ENCODE data around the gene CTNNA1.
"Not testable (repeated sequence)": the region's sequence is repeated elsewhere in the genome, so short reads cannot be mapped to it uniquely, and the experiment has no call there.

CTNNA1 gene

GRCh38 chr5:138752341-138752950 lies 779 bp upstream of the CTNNA1 start:
- TF ChIP-seq, protein P1, sequence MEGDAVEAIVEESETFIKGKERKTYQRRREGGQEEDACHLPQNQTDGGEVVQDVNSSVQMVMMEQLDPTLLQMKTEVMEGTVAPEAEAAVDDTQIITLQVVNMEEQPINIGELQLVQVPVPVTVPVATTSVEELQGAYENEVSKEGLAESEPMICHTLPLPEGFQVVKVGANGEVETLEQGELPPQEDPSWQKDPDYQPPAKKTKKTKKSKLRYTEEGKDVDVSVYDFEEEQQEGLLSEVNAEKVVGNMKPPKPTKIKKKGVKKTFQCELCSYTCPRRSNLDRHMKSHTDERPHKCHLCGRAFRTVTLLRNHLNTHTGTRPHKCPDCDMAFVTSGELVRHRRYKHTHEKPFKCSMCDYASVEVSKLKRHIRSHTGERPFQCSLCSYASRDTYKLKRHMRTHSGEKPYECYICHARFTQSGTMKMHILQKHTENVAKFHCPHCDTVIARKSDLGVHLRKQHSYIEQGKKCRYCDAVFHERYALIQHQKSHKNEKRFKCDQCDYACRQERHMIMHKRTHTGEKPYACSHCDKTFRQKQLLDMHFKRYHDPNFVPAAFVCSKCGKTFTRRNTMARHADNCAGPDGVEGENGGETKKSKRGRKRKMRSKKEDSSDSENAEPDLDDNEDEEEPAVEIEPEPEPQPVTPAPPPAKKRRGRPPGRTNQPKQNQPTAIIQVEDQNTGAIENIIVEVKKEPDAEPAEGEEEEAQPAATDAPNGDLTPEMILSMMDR (IDR thresholded peaks at IDR 0.05; ENCODE audit: low read depth, low read length): no peak
- peak overlapping the region; percentile 92 for H3K4me3 ChIP-seq (ENCODE audit: low read depth, low read length)

- TF ChIP-seq, protein P1 (IDR thresholded peaks at IDR 0.05; ENCODE audit: low read depth, low read length): no peak
- peak overlapping the region; percentile 92 for H3K4me3 ChIP-seq (ENCODE audit: low read depth, low read length)
Measured at GRCh38 chr5:138753794-138754698, 821 bp downstream of the CTNNA1 start.

DNA sequence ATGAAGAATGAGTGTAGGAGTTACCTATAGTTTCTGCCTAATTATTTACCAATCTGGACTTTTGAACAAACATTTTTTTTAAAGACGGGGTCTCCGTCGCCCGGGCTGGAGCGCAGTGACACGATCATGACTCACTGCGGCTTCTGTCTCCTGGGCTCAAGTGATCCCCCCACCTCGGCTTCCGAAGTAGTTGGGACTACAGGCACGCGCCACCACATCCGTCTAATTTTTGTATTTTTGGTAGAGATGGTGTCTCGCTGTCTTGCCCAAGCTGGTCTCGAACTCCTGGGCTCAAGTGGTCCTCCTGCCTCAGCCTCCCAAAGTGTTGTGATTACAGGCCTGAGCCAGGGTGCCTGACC lies 1.5 kb downstream of the CTNNA1 start:
- TF ChIP-seq, protein P1 (IDR thresholded peaks at IDR 0.05; ENCODE audit: low read depth, low read length): no peak
- peak overlapping the region; percentile 92 for H3K4me3 ChIP-seq (ENCODE audit: low read depth, low read length)

- H3K4me3 ChIP-seq (ENCODE audit: low read depth, low read length): peak overlapping the region; percentile 92
- TF ChIP-seq, protein P1 (IDR thresholded peaks at IDR 0.05; ENCODE audit: low read depth, low read length): no peak
Measured at GRCh38 chr5:138755084-138755748, 2.0 kb downstream of the CTNNA1 start.

DNA sequence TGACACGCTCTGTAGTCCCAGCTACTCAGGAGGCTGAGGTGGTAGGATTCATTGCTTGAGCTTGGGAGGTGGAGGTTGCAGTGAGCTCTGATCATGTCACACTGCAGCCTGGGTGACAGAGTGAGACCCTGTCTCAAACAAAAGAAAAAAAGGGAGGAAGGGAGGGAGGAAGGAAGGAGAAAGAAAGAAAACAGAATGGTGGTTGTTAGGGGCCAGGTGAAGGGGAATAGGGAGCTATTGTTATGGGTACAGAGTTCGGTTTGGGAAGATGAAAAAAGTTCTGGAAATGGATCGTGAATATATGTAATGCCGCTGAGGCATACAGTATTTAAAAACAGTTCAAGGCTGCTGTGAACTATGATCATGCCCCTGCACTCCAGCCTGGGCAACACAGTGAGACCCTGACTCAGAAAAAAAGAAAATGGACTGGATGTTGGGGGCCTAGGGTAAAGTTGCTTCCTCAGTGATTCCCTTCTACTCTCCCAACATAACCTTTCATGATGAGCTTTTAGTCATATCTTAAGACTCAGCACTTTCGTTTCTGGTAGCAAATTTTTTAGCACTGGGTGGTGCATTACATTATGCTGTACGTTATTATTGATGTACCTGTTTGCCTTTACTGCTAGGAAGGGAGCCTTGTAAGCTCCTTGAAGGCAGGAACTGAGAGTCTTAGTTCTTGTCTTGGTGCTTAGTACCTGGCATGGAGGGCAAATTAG lies 4.0 kb downstream of the CTNNA1 start:
- no peak overlapping the region for H3K4me3 ChIP-seq (ENCODE audit: low read depth, low read length)
- TF ChIP-seq, protein P1 (IDR thresholded peaks at IDR 0.05; ENCODE audit: low read depth, low read length): no peak

GRCh38 chr5:138760448-138761110 lies 7.4 kb downstream of the CTNNA1 start:
- H3K4me3 ChIP-seq (ENCODE audit: low read depth, low read length): no peak overlapping the region
- TF ChIP-seq, protein P1 (IDR thresholded peaks at IDR 0.05; ENCODE audit: low read depth, low read length): no peak

GRCh38 chr5:138761115-138761514 lies 7.9 kb downstream of the CTNNA1 start:
- H3K4me3 ChIP-seq (ENCODE audit: low read depth, low read length): not testable (repeated sequence)

- H3K4me3 ChIP-seq (ENCODE audit: low read depth, low read length): not testable (repeated sequence)
Measured at GRCh38 chr5:138761670-138762069, 8.4 kb downstream of the CTNNA1 start.

Measured in WI38 (cell line).